ENCODE data around the gene ECD.
"Not testable (repeated sequence)": the region's sequence is repeated elsewhere in the genome, so short reads cannot be mapped to it uniquely, and the experiment has no call there.

DNA sequence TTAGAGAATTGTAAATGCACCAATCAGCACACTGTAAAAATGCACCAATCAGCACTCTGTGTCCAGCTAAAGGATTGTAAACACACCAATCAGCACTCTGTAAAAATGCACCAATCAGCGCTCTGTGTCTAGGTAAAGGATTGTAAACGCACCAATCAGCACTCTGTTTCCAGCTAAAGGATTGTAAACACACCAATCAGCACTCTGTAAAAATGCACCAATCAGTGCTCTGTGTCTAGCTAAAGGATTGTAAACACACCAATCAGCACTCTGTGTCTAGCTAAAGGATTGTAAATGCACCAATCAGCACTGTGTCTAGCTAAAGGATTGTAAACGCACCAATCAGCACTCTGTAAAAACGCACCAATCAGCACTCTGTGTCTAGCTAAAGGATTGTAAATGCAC, 58.6 kb downstream of the ECD start:
- not testable (repeated sequence) for TF ChIP-seq POLR2A (IDR thresholded peaks at IDR 0.05)
- TF ChIP-seq, protein P1, sequence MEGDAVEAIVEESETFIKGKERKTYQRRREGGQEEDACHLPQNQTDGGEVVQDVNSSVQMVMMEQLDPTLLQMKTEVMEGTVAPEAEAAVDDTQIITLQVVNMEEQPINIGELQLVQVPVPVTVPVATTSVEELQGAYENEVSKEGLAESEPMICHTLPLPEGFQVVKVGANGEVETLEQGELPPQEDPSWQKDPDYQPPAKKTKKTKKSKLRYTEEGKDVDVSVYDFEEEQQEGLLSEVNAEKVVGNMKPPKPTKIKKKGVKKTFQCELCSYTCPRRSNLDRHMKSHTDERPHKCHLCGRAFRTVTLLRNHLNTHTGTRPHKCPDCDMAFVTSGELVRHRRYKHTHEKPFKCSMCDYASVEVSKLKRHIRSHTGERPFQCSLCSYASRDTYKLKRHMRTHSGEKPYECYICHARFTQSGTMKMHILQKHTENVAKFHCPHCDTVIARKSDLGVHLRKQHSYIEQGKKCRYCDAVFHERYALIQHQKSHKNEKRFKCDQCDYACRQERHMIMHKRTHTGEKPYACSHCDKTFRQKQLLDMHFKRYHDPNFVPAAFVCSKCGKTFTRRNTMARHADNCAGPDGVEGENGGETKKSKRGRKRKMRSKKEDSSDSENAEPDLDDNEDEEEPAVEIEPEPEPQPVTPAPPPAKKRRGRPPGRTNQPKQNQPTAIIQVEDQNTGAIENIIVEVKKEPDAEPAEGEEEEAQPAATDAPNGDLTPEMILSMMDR (IDR thresholded peaks at IDR 0.05): not testable (repeated sequence)

Measured in lower leg skin (tissue), 3 donors.